HG03108 (cell line): ENCODE data around the gene FOXN1.
"Not testable (repeated sequence)": the region's sequence is repeated elsewhere in the genome, so short reads cannot be mapped to it uniquely, and the experiment has no call there.

ENCODE experiments used
- ATAC-seq: cut with Tn5 transposase; IDR thresholded peaks from one replicate; pipeline ENCODE4 v1.9.1; 2021; ENCODE audit warnings: moderate library complexity; ENCODE audit not compliant: unreplicated experiment

Gene FOXN1

DNA sequence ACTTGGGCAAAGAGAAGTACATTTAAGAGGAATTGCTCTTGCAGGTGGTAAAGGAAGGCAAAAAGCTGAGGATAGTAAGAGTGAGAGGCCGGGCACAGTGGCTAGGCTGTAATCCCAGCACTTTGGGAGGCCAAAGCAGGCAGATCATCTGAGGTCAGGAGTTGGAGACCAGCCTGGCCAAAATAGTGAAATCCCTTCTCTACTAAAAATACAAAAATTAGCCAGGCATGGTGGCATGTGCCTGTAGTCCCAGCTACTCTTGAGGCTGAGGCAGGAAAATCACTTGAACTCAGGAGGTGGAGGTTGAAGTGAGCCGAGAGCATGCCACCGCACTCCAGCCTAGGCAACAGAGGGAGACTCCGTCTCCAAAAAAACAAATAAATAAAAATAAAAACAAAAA lies 16.1 kb downstream of the FOXN1 start:
- not testable (repeated sequence) for ATAC-seq

DNA sequence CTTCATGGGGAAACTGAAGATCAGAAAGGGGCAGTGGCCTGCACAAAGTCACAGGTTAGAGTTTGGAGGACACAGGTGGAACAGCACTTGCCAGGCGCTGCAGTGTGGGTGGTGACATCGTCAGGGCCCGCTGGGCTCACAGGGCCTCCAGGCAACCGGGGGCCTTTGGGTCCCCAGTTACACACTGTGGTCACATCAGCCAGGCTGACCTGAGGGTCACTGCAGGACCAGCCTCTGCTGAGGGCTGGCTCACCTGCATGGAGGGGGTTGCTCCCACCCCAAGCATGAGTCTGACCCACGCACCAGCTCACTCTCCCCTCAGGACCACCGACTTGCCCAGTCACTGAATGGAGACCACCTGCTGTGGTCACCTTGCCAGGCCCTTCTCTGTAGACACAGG lies 17.0 kb downstream of the FOXN1 start:
- no peak for ATAC-seq

DNA sequence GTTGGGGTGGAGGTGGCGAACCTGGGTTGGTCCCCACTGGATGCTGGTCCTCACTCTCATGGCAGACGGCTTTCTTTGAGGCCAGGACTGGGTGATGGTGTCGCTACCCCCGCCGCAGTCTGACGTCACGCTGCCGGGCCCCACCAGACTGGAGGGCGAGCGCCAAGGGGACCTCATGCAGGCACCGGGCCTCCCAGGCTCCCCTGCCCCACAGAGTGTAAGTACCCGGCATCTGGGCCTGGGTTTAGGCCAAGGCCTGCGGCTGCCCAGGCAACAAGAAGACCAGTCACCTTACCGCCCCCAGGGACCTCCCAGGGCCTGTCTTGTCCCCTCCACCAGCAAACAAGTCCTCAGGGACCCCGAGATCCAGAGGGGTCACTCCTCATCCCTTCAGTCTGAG lies 17.7 kb downstream of the FOXN1 start:
- ATAC-seq, result no peak

DNA sequence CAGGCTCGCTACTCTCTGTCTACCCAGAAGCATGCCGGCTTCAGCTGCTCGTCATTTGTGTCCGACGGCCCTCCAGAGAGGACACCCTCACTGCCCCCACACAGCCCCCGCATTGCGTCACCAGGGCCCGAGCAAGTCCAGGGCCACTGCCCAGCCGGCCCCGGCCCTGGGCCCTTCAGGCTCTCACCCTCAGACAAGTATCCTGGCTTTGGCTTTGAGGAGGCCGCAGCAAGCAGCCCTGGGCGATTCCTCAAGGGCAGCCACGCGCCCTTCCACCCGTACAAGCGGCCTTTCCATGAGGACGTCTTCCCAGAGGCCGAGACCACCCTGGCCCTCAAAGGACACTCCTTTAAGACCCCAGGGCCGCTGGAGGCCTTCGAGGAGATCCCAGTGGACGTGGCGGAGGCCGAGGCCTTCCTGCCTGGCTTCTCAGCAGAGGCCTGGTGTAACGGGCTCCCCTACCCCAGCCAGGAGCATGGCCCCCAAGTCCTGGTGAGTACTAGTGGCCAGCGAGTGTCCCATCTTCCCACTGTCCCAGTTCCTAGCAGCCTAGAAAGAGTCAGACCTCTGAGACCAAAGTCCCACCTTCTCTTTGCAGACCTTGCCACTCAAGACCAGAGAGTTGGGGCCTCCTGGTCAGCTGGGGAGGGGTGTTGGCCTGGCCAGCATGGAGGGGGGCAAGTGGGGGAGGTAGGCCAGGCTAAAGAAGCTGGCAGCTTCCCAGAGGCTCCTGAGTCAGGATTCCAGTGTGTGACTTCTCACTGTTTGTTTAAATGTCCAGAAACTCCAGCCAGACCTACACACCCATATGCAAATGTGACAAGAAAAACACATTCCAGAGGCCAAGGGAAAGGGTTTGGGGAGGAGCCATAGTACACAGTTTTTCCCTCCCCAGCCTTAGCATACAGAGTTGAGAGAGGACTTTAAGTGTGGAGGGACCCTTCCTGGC lies 18.6 kb downstream of the FOXN1 start:
- ATAC-seq, result no peak

DNA sequence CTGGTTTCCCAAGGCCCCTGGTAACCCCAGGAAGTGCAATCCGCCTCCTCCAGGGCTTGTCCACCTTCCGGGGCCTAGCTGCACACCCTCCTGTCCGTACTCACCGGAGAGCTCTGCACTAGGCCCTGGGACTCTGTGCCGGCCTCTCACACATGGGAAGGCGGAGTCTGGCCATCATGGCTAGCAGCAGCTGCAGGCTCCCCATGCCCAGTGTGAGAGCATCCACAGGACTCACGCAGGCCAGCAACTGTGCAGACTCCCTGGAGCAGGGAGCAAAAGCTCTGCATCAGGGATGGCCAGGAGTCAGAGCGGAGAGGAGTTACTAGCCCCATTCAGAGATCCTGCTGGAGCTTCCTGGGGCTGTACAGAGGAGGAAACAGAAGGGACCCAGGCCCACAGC lies 20.2 kb downstream of the FOXN1 start:
- no peak for ATAC-seq

DNA sequence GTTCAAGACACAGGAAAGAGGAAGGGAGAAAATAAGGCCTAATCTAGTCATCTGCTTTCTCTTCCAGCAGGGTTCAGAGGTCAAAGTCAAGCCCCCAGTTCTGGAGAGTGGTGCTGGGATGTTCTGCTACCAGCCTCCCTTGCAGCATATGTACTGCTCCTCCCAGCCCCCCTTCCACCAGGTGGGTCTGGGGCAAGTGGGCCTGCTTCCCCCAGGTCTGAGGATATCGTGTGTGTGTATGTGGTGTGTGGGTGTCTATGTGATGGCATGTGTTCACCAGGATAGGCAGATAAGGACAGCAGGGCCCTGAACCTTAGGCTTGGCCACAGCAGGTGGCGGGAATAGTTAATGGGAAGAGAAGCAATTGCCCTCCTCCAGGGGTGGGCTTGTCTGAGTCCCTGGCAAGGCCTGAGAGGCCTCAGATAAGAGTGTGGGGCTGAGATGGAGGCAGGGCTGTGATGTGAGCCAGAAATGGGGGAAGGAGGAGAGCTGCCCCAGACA lies 21.1 kb downstream of the FOXN1 start:
- ATAC-seq, result no peak

DNA sequence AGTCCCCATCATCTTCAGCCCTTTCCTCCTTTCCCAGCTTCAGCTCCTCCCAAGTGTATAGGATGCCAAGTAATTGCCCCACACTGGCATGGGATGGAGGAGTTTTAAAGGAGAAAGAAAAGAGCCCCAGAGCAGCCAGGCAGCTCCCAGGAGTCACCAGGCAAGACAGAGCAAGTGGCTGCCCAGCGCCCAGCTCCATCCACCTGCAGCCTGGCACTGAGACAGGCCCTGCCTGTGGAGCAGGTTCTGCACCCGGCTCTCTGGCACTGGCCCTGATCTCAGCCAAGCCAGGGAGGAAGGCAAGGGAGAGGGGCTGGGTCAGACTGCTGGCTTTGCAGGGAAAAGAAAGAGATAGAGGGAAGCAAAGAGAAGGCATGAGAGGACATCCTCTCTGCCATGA lies 21.7 kb downstream of the FOXN1 start:
- no peak for ATAC-seq

DNA sequence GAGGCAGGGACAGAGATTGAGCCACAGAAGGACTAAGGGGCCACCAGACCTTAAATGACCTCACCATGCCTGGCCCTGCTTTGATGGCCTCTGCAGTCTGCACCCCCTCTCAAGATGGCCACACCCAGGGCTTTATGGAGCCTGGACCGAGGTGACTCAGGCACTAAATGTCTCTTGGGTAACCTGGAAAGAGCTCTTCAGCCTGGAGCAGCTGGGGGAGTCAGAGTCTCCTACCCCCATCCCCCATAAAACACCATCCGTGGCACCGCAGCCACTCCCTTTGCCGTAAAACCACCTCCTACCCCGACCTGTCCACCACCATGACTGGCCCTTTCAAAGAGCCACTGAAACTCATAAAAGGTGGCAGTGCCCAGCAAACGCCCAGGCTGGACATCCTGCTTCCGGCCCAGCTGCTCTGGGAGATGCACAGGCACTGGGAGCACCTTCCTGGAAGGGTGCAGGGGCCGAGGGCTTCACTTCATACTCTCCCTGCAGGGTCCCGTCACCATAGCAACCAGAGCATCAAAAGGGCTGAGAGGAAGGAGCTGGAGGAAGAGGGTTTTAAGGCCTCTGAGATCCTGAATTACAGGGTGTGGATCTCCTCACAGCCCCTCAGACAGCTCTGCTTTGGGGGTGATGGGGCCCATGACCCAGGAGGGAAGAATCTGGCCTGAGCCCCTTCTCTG lies 22.3 kb downstream of the FOXN1 start:
- ATAC-seq, result no peak

DNA sequence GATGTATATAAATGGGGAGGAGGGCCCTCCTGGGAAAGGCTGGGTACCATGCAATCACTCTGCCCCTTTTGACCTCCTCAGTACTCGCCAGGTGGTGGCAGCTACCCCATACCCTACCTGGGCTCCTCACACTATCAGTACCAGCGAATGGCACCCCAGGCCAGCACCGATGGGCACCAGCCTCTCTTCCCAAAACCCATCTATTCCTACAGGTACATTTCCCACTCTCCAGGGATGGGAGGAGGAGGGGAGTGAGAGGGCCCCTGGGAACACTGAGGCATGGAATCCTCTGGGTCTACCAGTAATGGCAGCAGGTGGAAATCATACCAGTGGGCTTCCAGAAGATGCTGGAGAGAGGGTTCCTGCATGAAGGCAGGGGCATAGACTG lies 22.9 kb downstream of the FOXN1 start:
- ATAC-seq, result no peak

DNA sequence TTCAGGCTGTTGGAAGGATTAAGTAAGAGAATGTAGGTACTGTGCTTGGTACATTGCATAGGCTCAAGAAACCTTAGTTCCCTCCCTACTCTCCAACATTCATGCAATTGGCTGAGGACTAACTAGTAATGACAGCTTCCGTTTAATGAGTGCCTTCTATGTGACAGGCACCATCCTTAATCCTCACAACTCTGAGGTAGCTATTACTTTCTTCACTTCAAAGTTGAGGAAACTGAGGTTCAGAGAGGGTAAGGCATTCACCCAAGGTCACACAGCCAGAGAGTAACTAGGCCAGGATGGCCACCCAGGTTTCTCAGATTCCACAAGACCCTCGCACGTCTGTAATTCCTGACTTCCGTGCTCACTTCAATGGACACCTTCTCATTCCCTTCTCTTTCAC lies 24.1 kb downstream of the FOXN1 start:
- no peak for ATAC-seq

DNA sequence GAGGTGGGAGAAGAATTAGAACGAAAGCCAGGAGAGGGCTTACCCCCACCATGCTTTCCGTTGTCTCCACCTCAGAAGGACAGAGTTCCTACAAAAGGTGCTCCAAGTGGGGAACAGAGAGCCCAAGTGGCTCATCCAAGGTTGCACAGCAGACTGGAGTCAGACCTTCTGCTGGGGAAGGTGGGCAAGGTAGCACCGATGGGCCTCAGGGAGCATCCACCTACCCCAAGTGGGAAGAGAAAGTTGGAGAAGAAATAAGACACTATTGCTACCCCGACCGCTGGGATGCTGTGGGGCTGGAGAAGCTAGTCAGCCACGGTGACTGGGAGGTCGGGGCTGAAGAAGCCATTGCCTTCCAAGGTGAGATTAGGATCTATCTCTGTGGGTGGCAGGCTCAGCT lies 24.8 kb downstream of the FOXN1 start:
- ATAC-seq, result no peak

DNA sequence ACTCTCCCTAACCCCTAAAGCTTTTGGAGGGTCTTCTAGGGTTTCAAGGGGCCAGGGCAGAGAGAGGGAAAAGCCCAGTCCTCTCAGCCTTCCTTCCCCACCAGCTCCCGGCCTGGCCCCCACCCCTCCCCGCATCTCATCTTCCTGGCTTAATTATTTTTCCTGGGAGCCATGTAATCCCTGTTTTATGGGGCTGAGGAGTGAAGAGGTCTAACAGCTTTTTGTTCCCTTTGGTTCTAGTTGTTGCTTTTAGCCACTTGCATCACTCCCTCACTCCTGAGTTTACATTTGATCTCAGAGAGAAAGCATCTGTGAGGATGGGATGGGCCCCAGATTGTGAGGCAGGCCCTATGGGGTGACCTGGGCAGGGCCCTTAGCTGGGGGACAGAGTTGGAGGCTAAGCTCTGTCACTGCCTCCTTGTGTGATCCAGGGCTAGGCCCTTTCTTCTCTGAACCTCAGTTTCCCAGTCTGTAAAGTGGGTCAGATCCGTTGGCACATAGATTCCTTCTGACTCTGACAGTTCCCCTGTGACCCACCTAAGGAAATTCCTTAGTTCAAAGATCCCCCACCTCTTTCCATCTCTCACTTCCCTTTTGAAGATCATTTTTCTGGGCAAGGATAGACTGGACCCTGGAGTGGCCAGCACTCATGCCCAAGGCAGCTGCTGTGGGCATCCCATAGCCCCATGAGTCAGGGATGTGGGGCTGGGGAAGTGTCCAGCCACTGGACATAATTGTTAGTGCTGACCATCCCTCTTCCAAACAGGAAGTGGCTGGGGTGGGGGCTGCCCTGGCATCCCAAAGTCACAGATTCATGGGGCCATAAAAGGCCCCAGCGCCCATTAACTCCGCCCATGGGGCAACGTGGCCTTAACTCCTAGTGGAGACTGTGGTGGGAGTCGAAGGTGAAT lies 26.2 kb downstream of the FOXN1 start:
- no peak for ATAC-seq

DNA sequence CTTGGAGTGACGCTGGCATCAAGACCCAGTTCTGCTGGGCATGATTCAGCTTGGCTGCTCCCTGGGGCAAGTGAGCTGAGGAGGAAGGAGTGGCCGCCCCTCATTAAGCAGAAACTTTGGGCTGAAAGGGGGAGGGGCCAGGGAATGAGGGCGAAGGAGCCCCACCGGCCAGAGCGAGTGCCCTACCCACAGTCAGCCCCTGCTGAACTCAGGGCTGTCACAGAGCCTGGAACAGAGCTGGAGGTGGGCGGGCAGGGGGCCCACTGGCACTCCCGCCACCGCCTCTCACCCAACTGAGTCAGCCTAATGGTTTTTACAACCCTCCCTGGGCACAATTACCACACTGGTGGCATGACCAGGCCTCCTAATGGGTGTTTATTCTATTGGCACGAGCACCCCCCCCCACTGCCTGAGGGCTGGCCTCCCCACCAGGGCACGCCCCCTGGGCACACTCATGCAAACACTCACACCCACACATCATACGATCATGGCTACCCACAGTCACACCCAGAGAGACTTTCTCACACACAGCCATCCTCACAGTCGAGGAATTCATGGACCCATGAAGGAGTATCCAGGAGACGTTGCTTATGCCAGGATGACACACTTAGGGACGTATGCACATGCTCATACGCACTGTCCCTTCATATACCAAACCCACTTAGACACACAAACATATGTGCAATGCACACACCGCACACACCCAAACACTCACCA lies 27.1 kb downstream of the FOXN1 start:
- no peak for ATAC-seq

DNA sequence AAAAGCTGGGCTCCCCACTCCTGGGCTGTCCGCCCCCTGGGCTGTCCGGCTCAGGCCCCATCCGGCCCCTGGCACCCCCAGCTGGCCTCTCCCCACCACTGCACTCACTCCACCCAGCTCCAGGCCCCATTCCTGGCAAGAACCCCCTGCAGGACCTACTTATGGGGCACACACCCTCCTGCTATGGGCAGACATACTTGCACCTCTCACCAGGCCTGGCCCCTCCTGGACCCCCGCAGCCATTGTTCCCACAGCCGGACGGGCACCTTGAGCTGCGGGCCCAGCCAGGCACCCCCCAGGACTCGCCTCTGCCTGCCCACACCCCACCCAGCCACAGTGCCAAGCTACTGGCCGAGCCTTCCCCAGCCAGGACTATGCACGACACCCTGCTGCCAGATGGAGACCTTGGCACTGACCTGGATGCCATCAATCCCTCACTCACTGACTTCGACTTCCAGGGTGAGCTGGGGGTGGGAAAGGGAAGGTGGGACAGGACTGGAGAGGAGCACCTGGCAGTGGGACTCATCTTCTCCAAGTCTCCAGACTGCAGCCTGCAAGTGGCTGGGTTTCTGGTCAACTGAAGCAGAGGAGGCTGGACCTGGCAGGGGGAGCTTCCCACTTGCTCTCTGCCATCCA lies 28.7 kb downstream of the FOXN1 start:
- no peak for ATAC-seq

DNA sequence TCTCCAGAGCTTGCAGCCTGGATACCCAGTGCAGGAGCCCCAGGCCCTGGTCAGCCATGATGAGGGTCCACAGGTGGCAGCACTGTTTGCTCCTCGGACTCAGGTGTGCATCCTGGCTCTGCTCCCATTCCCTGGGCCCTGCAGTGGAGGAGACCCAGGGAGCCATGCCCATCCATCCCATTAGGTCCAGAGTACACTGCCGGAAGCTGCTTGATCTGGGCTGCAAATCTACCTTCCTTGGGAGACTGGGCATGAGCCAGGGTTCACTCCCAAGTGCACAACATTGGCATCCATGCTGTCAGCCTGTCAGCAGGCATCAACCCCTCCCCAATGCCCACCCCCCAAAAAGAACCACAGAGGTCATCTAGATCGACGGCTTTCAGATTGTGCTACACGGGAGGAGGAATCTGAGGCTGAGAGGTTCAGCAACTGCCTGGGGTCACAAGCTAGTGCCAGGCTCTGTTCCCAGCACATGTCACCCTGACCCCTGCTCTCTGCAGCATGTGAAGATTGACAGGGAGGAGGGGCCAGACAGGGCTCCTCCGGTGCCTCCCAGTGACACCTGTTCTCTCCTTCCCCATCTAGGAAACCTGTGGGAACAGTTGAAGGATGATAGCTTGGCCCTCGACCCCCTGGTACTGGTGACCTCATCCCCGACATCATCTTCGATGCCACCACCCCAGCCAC lies 30.5 kb downstream of the FOXN1 start:
- ATAC-seq, result no peak

DNA sequence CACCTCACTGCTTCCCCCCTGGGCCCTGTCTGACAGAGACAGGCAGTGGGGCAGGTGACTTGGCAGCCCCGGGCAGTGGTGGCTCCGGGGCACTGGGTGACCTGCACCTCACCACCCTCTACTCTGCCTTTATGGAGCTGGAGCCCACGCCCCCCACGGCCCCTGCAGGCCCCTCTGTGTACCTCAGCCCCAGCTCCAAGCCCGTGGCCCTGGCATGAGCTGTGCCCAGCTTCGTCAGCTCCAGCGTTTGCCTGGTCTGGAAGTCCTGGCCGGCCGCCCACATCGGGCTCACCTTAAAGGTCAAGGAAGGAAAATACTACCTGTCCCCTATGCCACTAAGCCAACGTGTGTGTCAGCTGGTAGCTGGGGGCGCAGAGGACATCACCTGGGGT lies 31.1 kb downstream of the FOXN1 start:
- ATAC-seq, result no peak

DNA sequence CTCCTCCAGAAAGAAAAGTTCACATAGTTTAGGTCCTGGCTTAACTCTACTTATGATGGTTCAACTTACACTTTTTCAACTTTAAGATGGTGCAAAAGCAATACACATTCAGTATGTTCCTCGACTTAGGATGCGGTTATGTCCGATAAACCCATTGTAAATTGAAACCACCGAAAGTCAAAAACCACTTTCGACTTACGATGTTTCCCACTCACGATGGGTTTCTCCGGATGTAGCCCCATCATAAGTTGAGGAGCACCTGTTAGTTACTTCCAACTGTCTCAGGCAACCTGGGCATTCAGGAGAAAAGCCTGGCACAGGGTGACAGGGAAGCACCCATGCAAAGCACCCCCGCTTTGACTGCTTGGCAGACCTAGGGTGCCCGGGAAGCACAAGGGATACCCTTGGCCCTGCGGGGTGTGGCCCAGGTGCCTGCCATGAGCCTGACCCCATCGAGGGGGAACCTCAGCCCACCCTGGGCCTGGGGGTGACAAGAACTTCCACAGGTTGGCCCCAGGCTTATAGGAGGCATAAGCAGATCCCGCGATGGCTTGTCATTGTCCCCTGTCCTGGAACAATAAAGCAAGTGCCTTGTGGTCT lies 32.2 kb downstream of the FOXN1 start:
- no peak for ATAC-seq

DNA sequence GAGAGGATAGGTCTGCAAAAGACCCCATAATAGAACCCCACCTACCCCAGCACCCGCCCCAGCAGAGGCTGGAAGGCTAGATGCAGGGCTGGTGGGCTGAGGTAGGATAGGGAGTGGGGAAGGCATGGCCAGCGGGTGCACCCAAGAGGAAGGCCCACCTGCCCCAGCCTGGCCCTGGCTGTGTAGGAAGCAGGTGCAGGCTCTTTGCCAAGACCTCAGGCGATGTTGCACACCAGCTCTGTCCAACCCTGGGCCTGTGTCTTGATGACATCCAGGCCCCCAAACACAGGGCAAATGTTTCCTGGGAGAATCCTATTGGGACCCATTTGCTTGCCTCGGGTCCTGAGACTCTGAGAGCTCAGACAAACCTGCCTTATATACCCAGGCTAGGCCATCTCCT lies 34.1 kb downstream of the FOXN1 start:
- no peak for ATAC-seq

DNA sequence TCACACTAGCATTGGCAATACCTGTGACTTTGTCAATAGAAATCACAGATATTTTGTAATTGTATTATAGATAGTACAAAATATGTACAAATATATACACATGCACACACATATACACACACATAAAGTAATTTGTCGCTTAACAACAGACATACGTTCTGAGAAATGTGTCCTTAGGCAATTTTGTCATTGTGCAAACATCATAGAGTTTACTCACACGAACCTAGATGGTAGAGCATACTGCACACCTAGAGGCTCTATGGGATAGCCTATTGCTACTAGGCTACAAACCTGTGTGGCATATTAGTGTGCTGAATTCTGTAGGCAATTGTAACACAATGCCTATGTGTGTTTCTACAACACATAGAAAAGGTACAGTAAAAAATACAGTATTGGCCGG lies 35.3 kb downstream of the FOXN1 start:
- no peak for ATAC-seq
